H9 (cell line): ENCODE measurements around the gene SOX3. TPM values are rescaled to one million over a fixed set of nuclear protein-coding genes. Genes with fewer than 3 reads are reported as not detected.

Experiments
- DNase-seq: peaks from one replicate; pipeline ENCODE4 v3.0.0-alpha.2; 2017
- H2AFZ ChIP-seq: one replicate; pipeline ENCODE4 v1.6.1; 2013; ENCODE audit warnings: mild to moderate bottlenecking, low read length, control low read depth, moderate library complexity
- H2AK5ac ChIP-seq: 2 replicates; pipeline ENCODE4 v1.6.1; 2013; ENCODE audit warnings: low read length, control low read depth, mixed read lengths; ENCODE audit not compliant: insufficient read length
- H2BK120ac ChIP-seq: one replicate; pipeline ENCODE4 v1.6.1; 2013; ENCODE audit warnings: low read depth, mild to moderate bottlenecking, low read length, control low read depth, inconsistent platforms; ENCODE audit not compliant: poor library complexity, severe bottlenecking
- H2BK12ac ChIP-seq: 2 replicates; pipeline ENCODE4 v1.6.1; 2013; ENCODE audit warnings: low read length, control low read depth, mixed read lengths, low read depth; ENCODE audit not compliant: insufficient read length
- H2BK15ac ChIP-seq: 2 replicates; pipeline ENCODE4 v1.6.1; 2013; ENCODE audit warnings: low read depth, low read length, control low read depth
- H2BK20ac ChIP-seq: one replicate; pipeline ENCODE4 v1.6.1; 2013; ENCODE audit warnings: low read depth, mild to moderate bottlenecking, low read length, control low read depth, inconsistent platforms; ENCODE audit not compliant: poor library complexity, severe bottlenecking
- H2BK5ac ChIP-seq: 2 replicates; pipeline ENCODE4 v1.6.1; 2013; ENCODE audit warnings: low read length, control low read depth, mixed read lengths; ENCODE audit not compliant: insufficient read length
- H3K14ac ChIP-seq: 2 replicates; pipeline ENCODE4 v1.6.1; 2013; ENCODE audit warnings: low read length, control low read depth; ENCODE audit not compliant: insufficient read depth
- H3K18ac ChIP-seq: 2 replicates; pipeline ENCODE4 v1.6.1; 2013; ENCODE audit warnings: low read depth, mild to moderate bottlenecking, mixed read lengths, low read length, control low read depth; ENCODE audit not compliant: insufficient read length
- H3K23ac ChIP-seq: 2 replicates; pipeline ENCODE4 v1.6.1; 2013; ENCODE audit warnings: low read length, control low read depth, mixed read lengths, low read depth; ENCODE audit not compliant: insufficient read length
- H3K23me2 ChIP-seq: 2 replicates; pipeline ENCODE4 v1.6.1; 2013; ENCODE audit warnings: low read depth, mild to moderate bottlenecking, mixed read lengths, low read length, control low read depth; ENCODE audit not compliant: insufficient read length, poor library complexity, severe bottlenecking
- H3K27ac ChIP-seq: 2 replicates; pipeline ENCODE4 v1.5.1; 2013; ENCODE audit warnings: low read length, control low read depth, mixed read lengths, low read depth; ENCODE audit not compliant: insufficient read length
- H3K27me3 ChIP-seq: 2 replicates; pipeline ENCODE4 v1.6.1; 2013; ENCODE audit warnings: low read length, control low read depth, inconsistent platforms; ENCODE audit not compliant: insufficient read depth
- H3K4ac ChIP-seq: 2 replicates; pipeline ENCODE4 v1.6.1; 2013; ENCODE audit warnings: low read depth, mild to moderate bottlenecking, control low read depth, inconsistent platforms, low read length, moderate library complexity
- H3K4me1 ChIP-seq: 2 replicates; pipeline ENCODE4 v1.6.1; 2013; ENCODE audit warnings: low read length, control low read depth, inconsistent platforms; ENCODE audit not compliant: insufficient read depth
- H3K4me2 ChIP-seq: 2 replicates; pipeline ENCODE4 v1.6.1; 2013; ENCODE audit warnings: low read length, control low read depth, mixed read lengths; ENCODE audit not compliant: insufficient read length, insufficient read depth
- H3K56ac ChIP-seq: 2 replicates; pipeline ENCODE4 v1.6.1; 2013; ENCODE audit warnings: low read depth, mild to moderate bottlenecking, mixed read lengths, low read length, control low read depth; ENCODE audit not compliant: insufficient read length
- H3K79me1 ChIP-seq: 2 replicates; pipeline ENCODE4 v1.6.1; 2013; ENCODE audit warnings: low read depth, mild to moderate bottlenecking, moderate library complexity, low read length, control low read depth, inconsistent platforms; ENCODE audit not compliant: insufficient read depth, poor library complexity, severe bottlenecking
- H3K79me2 ChIP-seq: 2 replicates; pipeline ENCODE4 v1.6.1; 2013; ENCODE audit warnings: low read length, control low read depth, inconsistent platforms; ENCODE audit not compliant: insufficient read depth
- H3K9ac ChIP-seq: 2 replicates; pipeline ENCODE4 v1.6.1; 2013; ENCODE audit warnings: low read length, control low read depth, mixed read lengths; ENCODE audit not compliant: insufficient read length; ENCODE audit errors: extremely low read depth
- H3K9me3 ChIP-seq: one replicate; pipeline ENCODE4 v1.6.1; 2013; ENCODE audit warnings: low read depth, low read length, inconsistent platforms; ENCODE audit not compliant: control insufficient read depth
- H3T11ph ChIP-seq: one replicate; pipeline ENCODE4 v1.6.1; 2013; ENCODE audit warnings: mild to moderate bottlenecking, low read length, control low read depth, inconsistent platforms
- H4K20me1 ChIP-seq: one replicate; pipeline ENCODE4 v1.6.1; 2013; ENCODE audit not compliant: control insufficient read depth, insufficient read length, insufficient read depth
- H4K5ac ChIP-seq: 2 replicates; pipeline ENCODE4 v1.6.1; 2013; ENCODE audit warnings: low read depth, mild to moderate bottlenecking, mixed read lengths, low read length, control low read depth; ENCODE audit not compliant: insufficient read length
- H4K8ac ChIP-seq: replicated peaks from 2 replicates; pipeline ENCODE4 v1.6.1; 2013; ENCODE audit warnings: low read length, control low read depth, mixed read lengths, low read depth; ENCODE audit not compliant: insufficient read length
- H4K91ac ChIP-seq: 2 replicates; pipeline ENCODE4 v1.6.1; 2013; ENCODE audit warnings: low read depth, mild to moderate bottlenecking, moderate library complexity, mixed read lengths, low read length, control low read depth; ENCODE audit not compliant: insufficient read length
- H3K27ac Mint-ChIP-seq, 3 experiments: 2 replicates in 2 of 3; 3 replicates in 1 of 3; pipeline ENCODE4 v1.8.0; 2020 to 2021; ENCODE audit warnings: mixed read lengths in 3 of 3, mild to moderate bottlenecking in 1 of 3, moderate library complexity in 1 of 3
- H3K27me3 Mint-ChIP-seq: 2 replicates; pipeline ENCODE4 v1.8.0; 2021; ENCODE audit warnings: low read depth, mild to moderate bottlenecking, moderate library complexity, mixed read lengths
- H3K36me3 Mint-ChIP-seq, 3 experiments: 2 replicates in 2 of 3; 3 replicates in 1 of 3; pipeline ENCODE4 v1.8.0; 2020 to 2021; ENCODE audit warnings: low read depth in 3 of 3, mixed read lengths in 3 of 3; ENCODE audit not compliant: insufficient read depth in 1 of 3
- H3K4me1 Mint-ChIP-seq, 2 experiments: 2 replicates each; pipeline ENCODE4 v1.8.0; 2020; ENCODE audit warnings: mixed read lengths in 2 of 2
- H3K4me3 Mint-ChIP-seq, 2 experiments: 2 replicates in 1 of 2; 3 replicates in 1 of 2; pipeline ENCODE4 v1.8.0; 2020 to 2021; ENCODE audit warnings: mild to moderate bottlenecking in 2 of 2, mixed read lengths in 2 of 2, moderate library complexity in 1 of 2
- H3K9me3 Mint-ChIP-seq, 2 experiments: 2 replicates in 1 of 2; 3 replicates in 1 of 2; pipeline ENCODE4 v1.8.0; 2020; ENCODE audit warnings: mild to moderate bottlenecking in 2 of 2, mixed read lengths in 2 of 2, moderate library complexity in 1 of 2
- WGBS: extraction: QIAGEN DNeasy Blood & Tissue Kit; methylation state at CpG from one replicate; pipeline ENCODE4 v1.1.7; 2013; ENCODE audit warnings: missing lambda C conversion rate, low lambda C conversion rate, mixed read lengths; ENCODE audit not compliant: insufficient read length; ENCODE audit errors: extremely low coverage; 5-methylcytosine and 5-hydroxymethylcytosine counted together
- long read RNA-seq: library from polyadenylated mRNA; unstranded; transcript quantifications from one replicate; pipeline ENCODE4 v2.0.0, GENCODE V29; 2020
- total RNA-seq: library from RNA; stranded (reverse); gene quantifications from 2 replicates; pipeline ENCODE4 v1.2.1, GENCODE V29; 2021
- TF ChIP-seq, protein P1 (sequence below): fragments of 200-600 bp; sonication (generic); conservative IDR thresholded peaks from 3 replicates; pipeline ENCODE4 v1.8.0; 2021; ENCODE audit warnings: antibody characterized with exemption, mild to moderate bottlenecking

SOX3 gene
- total RNA-seq, result 7.7 and 8.5 TPM in 2 replicates
- long read RNA-seq, result 0 reads

- Histone ChIP-seq H3K27me3 (peaks cover 25% of the 10 kb centered on the region; the same call in 1 of the 2 replicates), H3K27ac (no peak within 1 kb of the TSS)
- peak; percentile 80 for DNase-seq
Observed at GRCh38 chrX:140504371-140505324, at the start of gene SOX3. Gene SOX3, minus strand, starts transcription at chrX:140505069. Its CDS starts 9 bp downstream, at chrX:140505060.

More at GRCh38 chrX:140504371-140505324, at the start of gene SOX3:
- no CpG with 5 or more reads among the region's 87 CpGs for WGBS
- H3K9me3 Mint-ChIP-seq, result peaks cover 14 to 18% of the 10 kb centered on the region in 2 experiments
- no peak within 1 kb of the TSS for H3K18ac ChIP-seq
- no peak within 1 kb of the TSS for H3K27ac Mint-ChIP-seq
- H4K91ac ChIP-seq, result no peak within 1 kb of the TSS
- no peak within 1 kb of the TSS for H3K4ac ChIP-seq
- H2BK5ac ChIP-seq, result no peak within 1 kb of the TSS
- no peak within 1 kb of the TSS for H3K56ac ChIP-seq
- H2BK120ac ChIP-seq, result no peak within 1 kb of the TSS
- no peak within 1 kb of the TSS for H4K8ac ChIP-seq
- no peak within 1 kb of the TSS for H2BK20ac ChIP-seq
- H3K4me3 Mint-ChIP-seq, result peak within 1 kb of the TSS; percentile 74 to 85
- H4K5ac ChIP-seq, result no peak within 1 kb of the TSS
- no peaks in the 10 kb centered on the region for H3K79me1 ChIP-seq
- TF ChIP-seq, protein P1, sequence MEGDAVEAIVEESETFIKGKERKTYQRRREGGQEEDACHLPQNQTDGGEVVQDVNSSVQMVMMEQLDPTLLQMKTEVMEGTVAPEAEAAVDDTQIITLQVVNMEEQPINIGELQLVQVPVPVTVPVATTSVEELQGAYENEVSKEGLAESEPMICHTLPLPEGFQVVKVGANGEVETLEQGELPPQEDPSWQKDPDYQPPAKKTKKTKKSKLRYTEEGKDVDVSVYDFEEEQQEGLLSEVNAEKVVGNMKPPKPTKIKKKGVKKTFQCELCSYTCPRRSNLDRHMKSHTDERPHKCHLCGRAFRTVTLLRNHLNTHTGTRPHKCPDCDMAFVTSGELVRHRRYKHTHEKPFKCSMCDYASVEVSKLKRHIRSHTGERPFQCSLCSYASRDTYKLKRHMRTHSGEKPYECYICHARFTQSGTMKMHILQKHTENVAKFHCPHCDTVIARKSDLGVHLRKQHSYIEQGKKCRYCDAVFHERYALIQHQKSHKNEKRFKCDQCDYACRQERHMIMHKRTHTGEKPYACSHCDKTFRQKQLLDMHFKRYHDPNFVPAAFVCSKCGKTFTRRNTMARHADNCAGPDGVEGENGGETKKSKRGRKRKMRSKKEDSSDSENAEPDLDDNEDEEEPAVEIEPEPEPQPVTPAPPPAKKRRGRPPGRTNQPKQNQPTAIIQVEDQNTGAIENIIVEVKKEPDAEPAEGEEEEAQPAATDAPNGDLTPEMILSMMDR, result no peak
- peaks cover 93% of the 10 kb centered on the region for H3K27me3 Mint-ChIP-seq
- peak within 1 kb of the TSS; percentile 19 for H3K9ac ChIP-seq
- H3K36me3 Mint-ChIP-seq, result peaks cover 0 to 15% (median 11%) of the 10 kb centered on the region in 3 experiments; a peak in 5 of 7 replicates
- H3T11ph ChIP-seq, result no peak within 1 kb of the TSS
- H3K4me2 ChIP-seq, result peak within 1 kb of the TSS; percentile 81
- no peak within 1 kb of the TSS for H3K23ac ChIP-seq
- peaks cover 34% of the 10 kb centered on the region for H3K23me2 ChIP-seq
- H2AK5ac ChIP-seq, result no peak within 1 kb of the TSS
- no peak within 1 kb of the TSS for H2BK12ac ChIP-seq
- H2BK15ac ChIP-seq, result no peak within 1 kb of the TSS
- no peak within 1 kb of the TSS for H2AFZ ChIP-seq
- no peaks in the 10 kb centered on the region for H4K20me1 ChIP-seq
- H3K4me1 Mint-ChIP-seq, result peaks cover 62 to 68% of the 10 kb centered on the region in 2 experiments
- H3K14ac ChIP-seq, result no peak within 1 kb of the TSS
- H3K9me3 ChIP-seq, result no peaks in the 10 kb centered on the region
- no peaks in the 10 kb centered on the region; the same call in 1 of the 2 replicates for H3K4me1 ChIP-seq
- no peaks in the 10 kb centered on the region for H3K79me2 ChIP-seq
